NCI-H524 (cell line): Measurements from ENCODE around the gene VOPP1.

Source experiments
- DNase-seq, 2 experiments: peaks; one replicate each; lab custom pipeline; 2025; lab: John Stamatoyannopoulos, UW

The VOPP1 gene

GRCh38 chr7:55555160-55555559 lies 17.1 kb downstream of the VOPP1 start:
- DNase-seq, result no peak

- no peak for DNase-seq
Measured at GRCh38 chr7:55554038-55554437, 18.3 kb downstream of the VOPP1 start.

- DNase-seq, result no peak
Measured at GRCh38 chr7:55553024-55553345, 19.3 kb downstream of the VOPP1 start.

- DNase-seq, result no peak
Measured at GRCh38 chr7:55552320-55553023, 19.8 kb downstream of the VOPP1 start.

GRCh38 chr7:55550841-55551537 lies 21.3 kb downstream of the VOPP1 start:
- DNase-seq, result no peak

- no peak for DNase-seq
Measured at GRCh38 chr7:55550010-55550663, 22.2 kb downstream of the VOPP1 start.

GRCh38 chr7:55549457-55549856 lies 22.8 kb downstream of the VOPP1 start:
- no peak for DNase-seq

GRCh38 chr7:55548295-55548731 lies 24.0 kb downstream of the VOPP1 start:
- DNase-seq, result no peak

GRCh38 chr7:55546814-55547213 lies 25.5 kb downstream of the VOPP1 start:
- DNase-seq, result peak; percentile 35 to 80

- no peak for DNase-seq
Measured at GRCh38 chr7:55545496-55545895, 26.8 kb downstream of the VOPP1 start.

- no peak for DNase-seq
Measured at GRCh38 chr7:55540226-55540858, 32.0 kb downstream of the VOPP1 start.

GRCh38 chr7:55539380-55539779 lies 32.9 kb downstream of the VOPP1 start:
- DNase-seq, result no peak

- DNase-seq, result no peak
Measured at GRCh38 chr7:55538538-55538937, 33.8 kb downstream of the VOPP1 start.

GRCh38 chr7:55537458-55537990 lies 34.8 kb downstream of the VOPP1 start:
- DNase-seq, result no peak

GRCh38 chr7:55536619-55537457 lies 35.5 kb downstream of the VOPP1 start:
- DNase-seq, result no peak

GRCh38 chr7:55535617-55536016 lies 36.7 kb downstream of the VOPP1 start:
- no peak for DNase-seq

- DNase-seq, result no peak
Measured at GRCh38 chr7:55534916-55535590, 37.2 kb downstream of the VOPP1 start.

- DNase-seq, result no peak
Measured at GRCh38 chr7:55534262-55534915, 37.9 kb downstream of the VOPP1 start.

GRCh38 chr7:55533729-55534080 lies 38.6 kb downstream of the VOPP1 start:
- no peak for DNase-seq

- DNase-seq, result no peak
Measured at GRCh38 chr7:55533050-55533728, 39.1 kb downstream of the VOPP1 start.
